GM21515 (cell line): ENCODE data around the gene RAI1.

Experiments
- ATAC-seq: cut with Tn5 transposase; IDR thresholded peaks from one replicate; pipeline ENCODE4 v1.9.1; 2021; ENCODE audit not compliant: unreplicated experiment

The RAI1 gene

GRCh38 chr17:17840751-17841591, 159.7 kb downstream of the RAI1 start:
- no peak for ATAC-seq

GRCh38 chr17:17841601-17842025, 160.4 kb downstream of the RAI1 start:
- ATAC-seq = no peak

GRCh38 chr17:17842111-17842876, 161.0 kb downstream of the RAI1 start:
- ATAC-seq = no peak

GRCh38 chr17:17843096-17843495, 161.8 kb downstream of the RAI1 start:
- no peak for ATAC-seq

GRCh38 chr17:17844079-17844478, 162.8 kb downstream of the RAI1 start:
- no peak for ATAC-seq

- no peak for ATAC-seq
Measured at GRCh38 chr17:17844500-17844899, 163.2 kb downstream of the RAI1 start.

GRCh38 chr17:17845046-17845775, 164.0 kb downstream of the RAI1 start:
- no peak for ATAC-seq

- ATAC-seq = no peak
Measured at GRCh38 chr17:17846003-17846402, 164.7 kb downstream of the RAI1 start.

GRCh38 chr17:17846645-17847044, 165.4 kb downstream of the RAI1 start:
- no peak for ATAC-seq

GRCh38 chr17:17847118-17847689, 165.9 kb downstream of the RAI1 start:
- no peak for ATAC-seq

- ATAC-seq = no peak
Measured at GRCh38 chr17:17847726-17848125, 166.5 kb downstream of the RAI1 start.

- ATAC-seq = no peak
Measured at GRCh38 chr17:17848311-17849082, 167.2 kb downstream of the RAI1 start.

- no peak for ATAC-seq
Measured at GRCh38 chr17:17849147-17849820, 168.0 kb downstream of the RAI1 start.

GRCh38 chr17:17849845-17850373, 168.7 kb downstream of the RAI1 start:
- no peak for ATAC-seq

- ATAC-seq = no peak
Measured at GRCh38 chr17:17851103-17852002, 170.1 kb downstream of the RAI1 start.

GRCh38 chr17:17852930-17853329, 171.7 kb downstream of the RAI1 start:
- ATAC-seq = no peak

- no peak for ATAC-seq
Measured at GRCh38 chr17:17853811-17854447, 172.7 kb downstream of the RAI1 start.

- ATAC-seq = no peak
Measured at GRCh38 chr17:17855976-17856375, 174.7 kb downstream of the RAI1 start.
